Muscle layer of colon (tissue), 2 donors: ENCODE data around the gene CARNS1.
A peak's percentile ranks its signal among the peaks of the same experiment; 100 is the strongest.
"Not testable (repeated sequence)": the region's sequence is repeated elsewhere in the genome, so short reads cannot be mapped to it uniquely, and the experiment has no call there.

Source experiments
- H3K27ac ChIP-seq: one replicate; pipeline ENCODE4 v1.7.0; 2013; ENCODE audit warnings: low read depth, mild to moderate bottlenecking, low read length, moderate library complexity
- H3K27me3 ChIP-seq, 2 donors: one replicate each; pipeline ENCODE4 v1.7.0; 2013; ENCODE audit warnings: low read length in 2 of 2, mild to moderate bottlenecking in 2 of 2; ENCODE audit not compliant: insufficient read depth in 2 of 2, control insufficient read depth in 1 of 2
- H3K36me3 ChIP-seq: one replicate; pipeline ENCODE4 v1.7.0; 2013; ENCODE audit warnings: mild to moderate bottlenecking, low read length; ENCODE audit not compliant: insufficient read depth
- H3K4me1 ChIP-seq: one replicate; pipeline ENCODE4 v1.7.0; 2013; ENCODE audit warnings: mild to moderate bottlenecking, low read length; ENCODE audit not compliant: insufficient read depth
- H3K4me3 ChIP-seq, 2 donors: one replicate each; pipeline ENCODE4 v1.7.0; 2013; ENCODE audit warnings: low read length in 2 of 2, low read depth in 1 of 2, mild to moderate bottlenecking in 1 of 2, moderate library complexity in 1 of 2
- H3K9ac ChIP-seq: one replicate; pipeline ENCODE4 v1.7.0; 2013; ENCODE audit warnings: low read length
- H3K9me3 ChIP-seq: one replicate; pipeline ENCODE4 v1.7.0; 2013; ENCODE audit warnings: mild to moderate bottlenecking, low read length
- donor health status: abdominal sarcoma.
- donor health status: Adenocarcinoma of cecum.

Gene CARNS1

DNA sequence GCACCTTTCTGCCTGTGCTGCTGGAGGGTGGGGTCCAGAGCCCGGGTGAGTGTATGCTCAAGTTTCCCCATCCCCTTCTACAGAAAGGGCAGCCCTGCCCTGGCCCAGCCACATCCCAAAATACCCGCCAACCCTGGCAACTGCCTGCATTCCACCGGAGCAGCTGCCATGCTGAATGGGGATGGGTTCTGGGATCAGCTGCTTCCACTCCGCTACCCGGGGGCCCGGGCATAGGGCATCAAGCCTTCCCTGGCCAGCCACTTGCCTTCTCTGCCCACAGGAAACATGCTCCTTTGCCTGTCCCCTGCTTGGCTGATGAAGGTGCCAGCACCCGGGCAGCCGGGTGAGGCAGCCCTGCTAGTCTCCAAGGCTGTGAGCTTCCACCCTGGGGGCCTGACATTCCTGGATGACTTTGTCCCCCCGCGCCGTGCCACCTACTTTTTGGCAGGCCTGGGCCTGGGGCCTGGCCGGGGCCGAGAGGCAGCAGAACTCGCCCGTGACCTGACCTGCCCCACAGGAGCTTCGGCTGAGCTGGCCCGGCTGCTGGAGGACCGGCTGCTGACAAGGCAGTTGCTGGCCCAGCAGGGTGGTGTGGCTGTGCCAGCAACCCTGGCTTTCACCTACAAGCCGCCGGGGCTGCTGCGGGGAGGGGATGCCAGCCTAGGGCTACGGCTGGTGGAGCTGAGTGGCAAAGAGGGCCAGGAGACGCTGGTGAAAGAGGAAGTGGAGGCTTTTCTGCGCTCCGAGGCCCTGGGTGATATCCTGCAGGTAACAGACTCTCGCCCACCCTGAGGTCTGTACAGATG, 3.2 kb downstream of the CARNS1 start:
- H3K36me3 ChIP-seq: no peaks in the 10 kb centered on the region
- H3K27me3 ChIP-seq: peaks cover 4 to 8% of the 10 kb centered on the region in 2 donors
- H3K4me3 ChIP-seq: no peak overlapping the region
- H3K9ac ChIP-seq: no peak overlapping the region
- no peak overlapping the region for H3K27ac ChIP-seq
- no peaks in the 10 kb centered on the region for H3K9me3 ChIP-seq
- peaks cover 13% of the 10 kb centered on the region for H3K4me1 ChIP-seq

DNA sequence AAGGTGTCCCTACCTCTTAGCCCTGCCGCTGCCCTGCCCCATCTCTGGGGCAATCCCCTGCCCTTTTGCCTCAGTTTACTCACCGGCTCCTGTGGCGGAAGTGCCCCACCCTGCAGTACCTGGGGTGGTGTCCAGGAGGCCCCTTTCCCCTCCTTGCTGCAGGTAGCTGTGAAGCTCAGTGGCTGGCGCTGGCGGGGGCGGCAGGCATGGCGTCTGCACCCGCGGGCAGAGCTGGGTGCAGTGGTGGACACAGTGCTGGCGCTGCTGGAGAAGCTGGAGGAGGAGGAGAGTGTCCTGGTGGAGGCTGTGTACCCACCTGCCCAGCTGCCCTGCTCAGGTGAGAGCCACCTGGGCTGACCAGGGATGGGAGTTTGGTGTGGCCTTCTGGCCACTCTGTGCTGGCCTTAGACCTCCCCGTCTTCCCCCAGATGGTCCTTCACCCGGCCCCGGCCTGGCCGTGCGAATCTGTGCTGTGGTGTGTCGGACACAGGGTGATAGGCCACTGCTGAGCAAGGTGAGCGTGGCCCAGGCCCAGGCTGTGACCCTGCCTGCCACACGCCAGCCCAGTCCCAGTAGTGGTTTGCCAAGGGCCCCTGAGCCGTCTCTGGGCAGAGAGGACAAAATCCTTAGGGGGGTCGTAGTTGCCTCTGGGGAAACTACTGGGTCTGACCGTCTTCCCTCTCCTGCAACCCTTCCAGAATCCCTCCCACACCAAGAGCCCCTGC, 4.0 kb downstream of the CARNS1 start:
- H3K9ac ChIP-seq: no peak overlapping the region
- no peaks in the 10 kb centered on the region for H3K36me3 ChIP-seq
- peaks cover 13% of the 10 kb centered on the region for H3K4me1 ChIP-seq
- peaks cover 4 to 6% of the 10 kb centered on the region in 2 donors for H3K27me3 ChIP-seq
- H3K27ac ChIP-seq: no peak overlapping the region
- no peaks in the 10 kb centered on the region for H3K9me3 ChIP-seq
- H3K4me3 ChIP-seq: no peak overlapping the region

DNA sequence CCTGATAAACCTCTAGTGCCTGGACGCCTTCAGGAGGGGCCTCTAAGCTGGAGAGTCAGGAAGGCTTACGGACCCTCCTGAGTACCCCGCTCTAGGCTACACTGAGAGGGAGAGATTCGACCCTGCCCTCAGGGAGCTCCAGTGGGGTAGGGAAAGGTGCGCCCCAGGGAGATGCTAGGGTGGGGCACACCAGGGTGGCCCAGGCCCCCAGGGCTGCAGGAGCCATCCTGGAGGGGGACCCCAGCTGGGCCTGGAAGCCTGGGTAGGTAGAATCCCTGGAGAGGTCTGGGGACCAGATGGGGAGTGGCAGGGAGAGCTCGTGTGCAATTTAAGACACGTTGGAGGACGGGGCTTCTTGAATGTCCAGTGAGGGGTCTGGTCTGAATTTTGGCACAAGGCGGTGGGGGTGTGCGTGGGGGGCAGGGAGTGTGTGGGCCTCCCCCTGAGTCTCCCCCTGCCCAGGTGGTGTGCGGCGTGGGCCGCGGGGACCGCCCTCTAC, 4.7 kb downstream of the CARNS1 start:
- H3K9me3 ChIP-seq: no peaks in the 10 kb centered on the region
- peak overlapping the region; percentile 41 to 57 for H3K4me3 ChIP-seq
- peaks cover under 1% of the 10 kb centered on the region in 2 donors for H3K27me3 ChIP-seq
- H3K27ac ChIP-seq: peak overlapping the region; percentile 35
- no peaks in the 10 kb centered on the region for H3K36me3 ChIP-seq
- H3K4me1 ChIP-seq: peaks cover 13% of the 10 kb centered on the region
- H3K9ac ChIP-seq: no peak overlapping the region

DNA sequence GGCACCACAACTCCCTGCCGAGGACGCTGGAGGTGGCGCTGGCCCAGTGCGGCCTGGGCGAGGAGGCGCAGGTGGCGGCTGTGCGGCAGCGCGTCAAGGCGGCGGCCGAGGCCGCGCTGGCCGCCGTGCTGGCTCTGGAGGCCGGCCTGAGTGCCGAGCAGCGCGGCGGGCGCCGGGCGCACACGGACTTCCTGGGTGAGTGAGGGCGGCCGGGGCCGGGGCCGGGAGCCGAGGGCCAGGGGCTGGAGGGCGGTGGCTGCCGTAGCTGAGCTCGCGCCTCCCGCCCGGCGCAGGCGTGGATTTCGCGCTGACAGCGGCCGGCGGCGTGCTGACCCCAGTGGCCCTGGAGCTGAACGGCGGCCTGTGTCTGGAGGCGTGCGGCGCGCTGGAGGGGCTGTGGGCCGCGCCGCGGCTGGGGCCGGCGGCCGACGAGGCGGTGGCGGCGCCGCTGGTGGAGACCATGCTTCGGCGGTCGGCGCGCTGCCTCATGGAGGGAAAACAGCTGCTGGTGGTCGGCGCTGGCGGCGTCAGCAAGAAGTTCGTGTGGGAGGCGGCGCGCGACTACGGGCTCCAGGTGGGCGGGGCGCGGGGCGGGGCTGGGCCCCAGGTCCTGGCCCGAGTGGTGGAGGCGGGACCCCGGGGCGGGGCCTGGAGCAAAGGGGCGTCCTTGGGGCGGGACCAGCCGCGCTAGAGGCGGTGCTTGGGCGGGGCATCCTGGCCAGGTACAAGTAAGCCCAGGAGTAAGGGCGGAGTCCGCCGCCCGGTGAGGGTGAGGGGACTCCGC, 5.4 kb downstream of the CARNS1 start:
- no peaks in the 10 kb centered on the region for H3K36me3 ChIP-seq
- H3K4me1 ChIP-seq: peaks cover 13% of the 10 kb centered on the region
- no peak overlapping the region for H3K9ac ChIP-seq

DNA sequence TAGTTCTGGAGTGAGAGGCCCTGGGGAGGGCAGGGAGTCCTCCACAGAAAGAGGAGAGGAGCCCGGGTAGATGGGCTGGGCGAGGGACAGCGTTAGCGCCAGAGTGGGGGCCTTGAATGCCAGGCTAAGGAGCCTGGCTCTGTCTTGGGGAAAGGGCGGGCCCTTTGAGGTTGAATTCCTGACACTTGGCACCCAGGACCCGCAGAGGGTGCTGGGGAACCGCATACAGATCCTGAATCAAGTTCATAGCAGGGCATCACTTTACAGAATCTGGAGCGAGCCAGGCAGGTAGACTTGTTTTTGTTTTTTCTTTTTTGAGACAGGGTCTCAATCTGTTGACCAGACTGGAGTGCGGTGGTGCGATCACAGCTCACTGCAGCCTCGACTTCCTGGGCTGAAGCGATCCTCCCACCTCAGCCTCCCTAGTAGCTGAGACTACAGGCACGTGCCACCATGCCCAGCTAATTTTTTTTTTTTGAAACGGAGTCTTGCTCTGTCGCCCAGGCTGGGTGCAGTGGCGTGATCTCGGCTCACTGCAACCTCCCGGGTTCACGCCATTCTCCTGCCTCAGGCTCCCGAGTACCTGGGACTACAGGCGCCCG, 6.1 kb downstream of the CARNS1 start:
- H3K27ac ChIP-seq: peak overlapping the region; percentile 86
- peaks cover 10% of the 10 kb centered on the region for H3K4me1 ChIP-seq
- peak overlapping the region in 1 of 2 donors; percentile 41 for H3K4me3 ChIP-seq
- H3K36me3 ChIP-seq: no peaks in the 10 kb centered on the region
- H3K27me3 ChIP-seq: no peaks in the 10 kb centered on the region
- no peak overlapping the region for H3K9ac ChIP-seq
- H3K9me3 ChIP-seq: no peaks in the 10 kb centered on the region

More for the DNA sequence above, 5.4 kb downstream of the CARNS1 start:
- Histone ChIP-seq H3K27me3 (no peaks in the 10 kb centered on the region), H3K9me3 (no peaks in the 10 kb centered on the region), H3K4me3 (peak overlapping the region; percentile 41 to 57), H3K27ac (peak overlapping the region; percentile 86)

DNA sequence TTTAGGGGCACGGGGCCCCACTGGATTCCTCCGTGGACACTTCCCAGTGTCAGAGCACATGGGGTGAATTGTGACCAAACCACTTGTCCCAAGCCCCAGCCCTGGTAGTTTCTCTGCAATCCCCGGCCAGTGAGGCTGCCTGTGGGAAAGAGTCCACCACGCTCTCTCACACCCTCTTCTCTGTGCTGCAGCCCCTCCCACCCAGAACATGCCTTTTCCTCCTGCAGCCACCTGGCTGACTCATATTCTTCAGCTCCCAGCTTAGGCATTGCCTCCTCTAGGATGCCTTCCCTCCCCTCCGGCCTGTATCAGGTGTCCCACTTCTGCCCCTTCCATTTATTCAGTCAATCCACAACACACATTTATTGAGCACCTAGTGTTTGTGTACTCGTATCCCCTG, 7.4 kb downstream of the CARNS1 start:
- Histone ChIP-seq H3K9ac (no peak overlapping the region), H3K4me1 (peaks cover 14% of the 10 kb centered on the region), H3K9me3 (no peaks in the 10 kb centered on the region), H3K36me3 (no peaks in the 10 kb centered on the region), H3K4me3 (no peak overlapping the region), H3K27ac (no peak overlapping the region), H3K27me3 (no peaks in the 10 kb centered on the region)

DNA sequence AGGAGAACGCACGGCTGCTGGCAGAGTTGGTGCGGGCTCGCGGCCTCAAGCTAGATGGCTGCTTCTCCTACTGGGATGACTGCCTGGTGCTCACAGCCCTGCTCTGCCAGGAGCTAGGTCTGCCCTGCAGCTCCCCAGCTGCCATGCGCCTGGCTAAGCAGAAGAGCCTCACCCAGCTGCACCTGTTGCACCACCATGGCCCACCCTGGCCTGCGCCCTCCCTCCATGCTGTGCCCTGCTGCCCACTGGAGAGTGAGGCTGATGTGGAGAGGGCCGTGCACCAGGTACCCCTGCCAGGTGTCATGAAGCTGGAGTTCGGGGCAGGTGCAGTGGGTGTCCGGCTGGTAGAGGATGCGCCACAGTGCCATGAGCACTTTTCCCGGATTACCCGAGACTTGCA, 8.0 kb downstream of the CARNS1 start:
- Histone ChIP-seq H3K27me3 (no peaks in the 10 kb centered on the region), H3K9ac (no peak overlapping the region), H3K36me3 (no peaks in the 10 kb centered on the region), H3K9me3 (no peaks in the 10 kb centered on the region), H3K4me3 (no peak overlapping the region), H3K27ac (no peak overlapping the region), H3K4me1 (peaks cover 14% of the 10 kb centered on the region)

DNA sequence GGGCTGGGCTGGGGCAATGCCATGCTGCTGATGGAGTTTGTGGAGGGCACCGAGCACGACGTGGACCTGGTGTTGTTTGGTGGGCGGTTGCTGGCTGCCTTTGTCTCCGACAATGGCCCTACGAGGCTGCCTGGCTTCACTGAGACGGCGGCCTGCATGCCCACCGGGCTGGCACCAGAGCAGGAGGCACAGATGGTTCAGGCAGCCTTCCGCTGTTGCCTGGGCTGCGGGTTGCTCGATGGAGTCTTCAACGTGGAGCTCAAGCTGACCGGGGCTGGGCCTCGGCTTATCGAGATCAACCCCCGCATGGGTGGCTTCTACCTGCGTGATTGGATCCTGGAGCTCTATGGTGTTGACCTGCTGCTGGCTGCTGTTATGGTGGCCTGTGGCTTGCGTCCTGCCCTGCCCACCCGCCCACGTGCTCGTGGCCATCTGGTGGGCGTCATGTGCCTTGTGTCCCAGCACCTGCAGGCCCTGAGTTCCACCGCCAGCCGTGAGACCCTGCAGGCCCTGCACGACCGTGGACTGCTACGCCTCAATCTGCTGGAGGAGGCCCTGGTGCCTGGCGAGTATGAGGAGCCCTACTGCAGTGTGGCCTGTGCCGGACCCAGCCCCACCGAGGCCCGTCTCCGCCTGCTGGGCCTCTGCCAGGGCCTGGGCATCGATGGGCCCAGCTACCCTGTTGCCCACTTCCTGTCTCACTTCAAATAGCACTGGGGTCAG, 8.6 kb downstream of the CARNS1 start:
- peaks cover 19% of the 10 kb centered on the region for H3K4me1 ChIP-seq
- no peaks in the 10 kb centered on the region for H3K9me3 ChIP-seq
- H3K9ac ChIP-seq: no peak overlapping the region
- H3K27ac ChIP-seq: no peak overlapping the region
- H3K27me3 ChIP-seq: no peaks in the 10 kb centered on the region
- no peak overlapping the region for H3K4me3 ChIP-seq
- no peaks in the 10 kb centered on the region for H3K36me3 ChIP-seq

DNA sequence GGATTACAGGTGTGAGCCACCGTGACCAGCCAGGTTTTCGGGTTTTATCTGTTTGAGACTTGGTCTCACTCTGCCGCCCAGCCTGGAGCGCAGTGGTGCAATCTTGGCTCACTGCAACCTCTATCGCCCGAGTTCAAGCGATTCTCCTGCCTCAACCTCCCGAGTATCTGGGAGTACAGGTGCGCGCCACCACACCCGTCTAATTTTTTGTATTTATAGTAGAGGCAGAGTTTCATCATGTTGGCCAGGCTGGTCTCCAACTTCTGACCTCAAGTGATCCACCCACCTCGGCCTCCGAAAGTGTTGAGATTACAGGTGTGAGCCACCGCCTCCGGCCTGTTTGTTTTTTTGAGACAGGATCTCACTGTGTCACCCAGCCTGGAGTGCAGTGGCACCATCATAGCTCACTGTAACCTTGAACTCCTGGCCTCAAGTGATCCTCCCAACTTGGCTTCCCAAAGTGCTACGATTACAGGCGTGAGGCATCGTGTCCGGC, 11.9 kb downstream of the CARNS1 start:
- Histone ChIP-seq H3K9ac (peak overlapping the region; percentile 98), H3K4me3 (peak overlapping the region in 1 of 2 donors; percentile 92)

More for the DNA sequence above, 11.9 kb downstream of the CARNS1 start:
- Histone ChIP-seq H3K36me3 (peaks cover 23% of the 10 kb centered on the region), H3K27ac (peak overlapping the region; percentile 79), H3K4me1 (peaks cover 17% of the 10 kb centered on the region)
- H3K9me3 ChIP-seq, H3K27me3 ChIP-seq: not testable (repeated sequence)
